ENCODE measurements around the gene CDC23.

DNA sequence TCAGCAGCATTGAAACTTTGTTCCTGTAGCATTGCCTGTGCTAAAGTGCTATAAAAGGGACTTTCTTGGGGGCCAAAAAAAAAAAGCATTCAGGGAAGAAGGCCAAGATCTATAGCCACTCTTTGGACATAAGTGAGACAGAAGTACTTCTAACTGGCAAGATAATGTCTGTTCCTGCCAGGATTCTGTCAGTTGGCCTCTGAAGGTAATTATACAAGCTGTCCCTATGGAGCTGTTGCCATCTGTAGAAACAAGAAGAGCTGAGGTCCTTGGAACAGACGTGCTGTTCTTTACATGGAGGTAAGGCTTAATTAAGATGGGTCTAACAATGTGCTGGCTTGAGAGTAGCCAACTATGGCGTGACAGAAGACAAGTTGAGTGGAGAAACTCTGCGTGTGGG is 24.5 kb downstream of the CDC23 start:
- TF ChIP-seq, protein P1, sequence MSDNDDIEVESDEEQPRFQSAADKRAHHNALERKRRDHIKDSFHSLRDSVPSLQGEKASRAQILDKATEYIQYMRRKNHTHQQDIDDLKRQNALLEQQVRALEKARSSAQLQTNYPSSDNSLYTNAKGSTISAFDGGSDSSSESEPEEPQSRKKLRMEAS (IDR thresholded peaks at IDR 0.05; ENCODE audit: low read depth, low read length), result no peak
- TF ChIP-seq EP300 (IDR thresholded peaks at IDR 0.05; ENCODE audit: borderline replicate concordance in 1 of 2, control insufficient read depth in 1 of 2, low read depth in 2 of 2, low read length in 2 of 2) (no peak), SIN3A (IDR thresholded peaks at IDR 0.05; ENCODE audit: low read depth, low read length) (no peak), POU2F2 (IDR thresholded peaks at IDR 0.05; ENCODE audit: borderline replicate concordance, low read depth, low read length) (no peak), RBBP5 (conservative IDR thresholded peaks at IDR 0.05) (no peak), JUND (IDR thresholded peaks at IDR 0.05; ENCODE audit: low read depth, low read length) (no peak)
- TF ChIP-seq, protein P2, sequence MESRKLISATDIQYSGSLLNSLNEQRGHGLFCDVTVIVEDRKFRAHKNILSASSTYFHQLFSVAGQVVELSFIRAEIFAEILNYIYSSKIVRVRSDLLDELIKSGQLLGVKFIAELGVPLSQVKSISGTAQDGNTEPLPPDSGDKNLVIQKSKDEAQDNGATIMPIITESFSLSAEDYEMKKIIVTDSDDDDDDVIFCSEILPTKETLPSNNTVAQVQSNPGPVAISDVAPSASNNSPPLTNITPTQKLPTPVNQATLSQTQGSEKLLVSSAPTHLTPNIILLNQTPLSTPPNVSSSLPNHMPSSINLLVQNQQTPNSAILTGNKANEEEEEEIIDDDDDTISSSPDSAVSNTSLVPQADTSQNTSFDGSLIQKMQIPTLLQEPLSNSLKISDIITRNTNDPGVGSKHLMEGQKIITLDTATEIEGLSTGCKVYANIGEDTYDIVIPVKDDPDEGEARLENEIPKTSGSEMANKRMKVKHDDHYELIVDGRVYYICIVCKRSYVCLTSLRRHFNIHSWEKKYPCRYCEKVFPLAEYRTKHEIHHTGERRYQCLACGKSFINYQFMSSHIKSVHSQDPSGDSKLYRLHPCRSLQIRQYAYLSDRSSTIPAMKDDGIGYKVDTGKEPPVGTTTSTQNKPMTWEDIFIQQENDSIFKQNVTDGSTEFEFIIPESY (IDR thresholded peaks at IDR 0.05), result no peak
